HG03439 (cell line): ENCODE data around the gene ATG101.

Experiments
- ATAC-seq: cut with Tn5 transposase; IDR thresholded peaks from one replicate; pipeline ENCODE4 v1.9.1; 2021; ENCODE audit warnings: mild to moderate bottlenecking, moderate library complexity; ENCODE audit not compliant: unreplicated experiment

ATG101 gene

GRCh38 chr12:52076811-52077210 lies 7.0 kb downstream of the ATG101 start:
- ATAC-seq = no peak

- no peak for ATAC-seq
Observed at GRCh38 chr12:52078276-52078675, 8.5 kb downstream of the ATG101 start.

GRCh38 chr12:52079576-52080402 lies 10.0 kb downstream of the ATG101 start, which contains the start of gene SMIM41:
TSS of gene SMIM41 (plus strand) at chr12:52079704. CDS start at chr12:52079780, 76 bp downstream.
- no peak for ATAC-seq

- ATAC-seq = no peak
Observed at GRCh38 chr12:52080403-52081251, 10.8 kb downstream of the ATG101 start.

GRCh38 chr12:52081263-52081733 lies 11.5 kb downstream of the ATG101 start:
- no peak for ATAC-seq

- no peak for ATAC-seq
Observed at GRCh38 chr12:52082026-52082668, 12.4 kb downstream of the ATG101 start.

- ATAC-seq = no peak
Observed at GRCh38 chr12:52082669-52082987, 12.8 kb downstream of the ATG101 start.

- ATAC-seq = peak; percentile 55
Observed at GRCh38 chr12:52082988-52083637, 13.3 kb downstream of the ATG101 start.

GRCh38 chr12:52083638-52083996 lies 13.8 kb downstream of the ATG101 start:
- ATAC-seq = no peak

- no peak for ATAC-seq
Observed at GRCh38 chr12:52084491-52085231, 14.9 kb downstream of the ATG101 start.

- ATAC-seq = no peak
Observed at GRCh38 chr12:52085682-52086180, 16.0 kb downstream of the ATG101 start.

GRCh38 chr12:52086366-52086765 lies 16.6 kb downstream of the ATG101 start:
- ATAC-seq = no peak

GRCh38 chr12:52086944-52087835 lies 17.4 kb downstream of the ATG101 start:
- ATAC-seq = no peak

GRCh38 chr12:52087961-52088820 lies 18.4 kb downstream of the ATG101 start:
- ATAC-seq = no peak

- no peak for ATAC-seq
Observed at GRCh38 chr12:52089491-52089890, 19.7 kb downstream of the ATG101 start.

- no peak for ATAC-seq
Observed at GRCh38 chr12:52090291-52090690, 20.5 kb downstream of the ATG101 start.

- ATAC-seq = no peak
Observed at GRCh38 chr12:52091061-52091460, 21.3 kb downstream of the ATG101 start.

- ATAC-seq = no peak
Observed at GRCh38 chr12:52091869-52092268, 22.1 kb downstream of the ATG101 start.
